K562 (cell line): ENCODE measurements around the gene HEXIM2. TPM values are rescaled to one million over a fixed set of nuclear protein-coding genes. Genes with fewer than 3 reads are reported as not detected.
A peak's percentile ranks its signal among the peaks of the same experiment; 100 is the strongest.

Source experiments
- CAMTA2 ChIP-seq: fragments of 250-450 bp; sonication (Bioruptor Pico); conservative IDR thresholded peaks from 2 replicates; pipeline ENCODE4 v1.5.1; 2022
- E2F6 ChIP-seq, 2 experiments: IDR thresholded peaks; 2 replicates each; pipeline ENCODE4 v1.6.1; 2011; ENCODE audit warnings: borderline replicate concordance in 1 of 2, control low read depth in 1 of 2, low read depth in 1 of 2, low read length in 1 of 2, mild to moderate bottlenecking in 1 of 2, mixed read lengths in 1 of 2, moderate library complexity in 1 of 2; ENCODE audit not compliant: insufficient read depth in 1 of 2, insufficient read length in 1 of 2, poor library complexity in 1 of 2, severe bottlenecking in 1 of 2; ENCODE audit errors: extremely low read depth in 1 of 2
- ID3 ChIP-seq, 2 experiments: fragments of 250-450 bp in 1 of 2; fragments of 450-650 bp in 1 of 2; sonication (Bioruptor Pico) in 1 of 2; IDR thresholded peaks; 2 replicates each; pipeline versions ENCODE4 v1.6.1 to v1.8.0; 2016 to 2021; ENCODE audit warnings: mild to moderate bottlenecking in 2 of 2, moderate library complexity in 2 of 2, missing compliant biosample characterization in 1 of 2, missing genetic modification characterization in 1 of 2
- MXD1 ChIP-seq: fragments of 250-450 bp; sonication (Bioruptor Pico); IDR thresholded peaks from 2 replicates; pipeline ENCODE4 v1.8.0; 2021; ENCODE audit warnings: borderline replicate concordance, mild to moderate bottlenecking, moderate library complexity; ENCODE audit not compliant: poor library complexity, severe bottlenecking
- PTBP1 ChIP-seq: fragments of 200-400 bp; formaldehyde crosslinking; IDR thresholded peaks from 2 replicates; pipeline ENCODE4 v1.6.1; 2017; ENCODE audit warnings: low read depth, low read length
- RREB1 ChIP-seq: fragments of 250-450 bp; sonication (Bioruptor Pico); IDR thresholded peaks from 2 replicates; pipeline ENCODE4 v1.4.0; 2020
- TGIF2 ChIP-seq: sonication (generic); formaldehyde crosslinking; IDR thresholded peaks from 2 replicates; pipeline ENCODE4 v1.8.1; 2022; ENCODE audit warnings: mild to moderate bottlenecking, missing genetic modification reagents, moderate library complexity
- TOE1 ChIP-seq, 2 experiments: fragments of 450-650 bp in 1 of 2; sonication (generic) in 1 of 2; formaldehyde crosslinking in 1 of 2; IDR thresholded peaks; 2 replicates each; pipeline versions ENCODE4 v1.7.1 to v1.8.0; 2016 to 2022; ENCODE audit warnings: borderline replicate concordance in 2 of 2, mild to moderate bottlenecking in 2 of 2, antibody characterized with exemption in 1 of 2, inconsistent platforms in 1 of 2, low read depth in 1 of 2, missing genetic modification reagents in 1 of 2, moderate library complexity in 1 of 2
- ZFX ChIP-seq: sonication (generic); formaldehyde crosslinking; IDR thresholded peaks from 2 replicates; pipeline ENCODE4 v1.8.0; 2022; ENCODE audit warnings: mild to moderate bottlenecking, missing genetic modification reagents, moderate library complexity
- ZNF695 ChIP-seq: fragments of 450-650 bp; formaldehyde crosslinking; IDR thresholded peaks from 2 replicates; pipeline ENCODE4 v1.4.0; 2020; ENCODE audit warnings: mild to moderate bottlenecking, moderate library complexity
- ZSCAN29 ChIP-seq: fragments of 450-650 bp; IDR thresholded peaks from 2 replicates; pipeline ENCODE4 v1.6.1; 2017
- polyA plus RNA-seq, 8 experiments: library from polyadenylated mRNA; depleted of rRNA in 4 of 8; stranded (reverse) in 5 of 8; unstranded in 3 of 8; fragments of >200 nt; fragmentation: Nextera tagmentation in 2 of 8; fragmentation: Illumina TruSeq in 1 of 8; extraction: Ambion mirVana in 2 of 8; extraction: Trizol in 1 of 8; gene quantifications; 2 replicates each; pipeline versions ENCODE4 v1.2.1 to v1.2.3, GENCODE V29; 2011 to 2014; ENCODE audit warnings: inconsistent platforms in 1 of 8, missing spikeins in 1 of 8
- total RNA-seq, 7 experiments: library from RNA; depleted of rRNA in 6 of 7; stranded (reverse); fragments of >200 nt in 6 of 7; fragmentation: Illumina TruSeq in 2 of 7; extraction: Trizol in 2 of 7; gene quantifications; 2 replicates each; pipeline versions ENCODE4 v1.2.1 to v1.2.3, GENCODE V29; 2011 to 2021; ENCODE audit warnings: low replicate concordance in 1 of 7

Gene HEXIM2
- total and polyA plus RNA-seq, 9 of the 15 experiments (the other 6 are each of a cell fraction or from before 2014, with no cell fraction given) = 0.69 to 3.4 (median 1.1) TPM; not detected in 2

GRCh38 chr17:45149669-45150664, 11.7 kb upstream of the HEXIM2 start (continued):
- TF ChIP-seq RREB1 (CRISPR knock-in tag) (peak; percentile 29; the same call in 1 of the 2 replicates), ZFX (peak; percentile 58; the same call in 1 of the 2 replicates), ID3 (CRISPR knock-in tag; IDR thresholded peaks at IDR 0.05) (no peak), ID3 (tag; IDR thresholded peaks at IDR 0.05) (no peak), TGIF2 (CRISPR knock-in tag) (no peak), TOE1 (IDR thresholded peaks at IDR 0.05; ENCODE audit: borderline replicate concordance) (no peak), TOE1 (CRISPR knock-in tag; IDR thresholded peaks at IDR 0.05; ENCODE audit: borderline replicate concordance, low read depth) (no peak), ZSCAN29 (0 out of 2 replicates have a peak, but pooled peaks have one; percentile 19), ZNF695 (CRISPR knock-in tag) (no peak), MXD1 (CRISPR knock-in tag) (no peak), CAMTA2 (no peak), E2F6 (IDR thresholded peaks at IDR 0.05; ENCODE audit: borderline replicate concordance in 1 of 2, extremely low read depth in 1 of 2, insufficient read depth in 1 of 2, insufficient read length in 1 of 2, low read depth in 1 of 2, low read length in 1 of 2, poor library complexity in 1 of 2, severe bottlenecking in 1 of 2) (peak in 1 of 2 experiments; percentile 14), PTBP1 (0 out of 2 replicates have a peak, but pooled peaks have one; percentile 60)
